Endothelial cell of umbilical vein (primary cell): ENCODE results near the gene DAPK2. TPM values are rescaled to one million over a fixed set of nuclear protein-coding genes. Genes with fewer than 3 reads are reported as not detected.
A peak's percentile ranks its signal among the peaks of the same experiment; 100 is the strongest.

Source experiments
- BruUV-seq: library from RNA; stranded (reverse); fragments of 400-500 nt; replicated peaks from 2 replicates; lab custom pipeline; 2021; lab: Mats Ljungman, UMichigan
- CTCF ChIA-PET: fragments of 300-600, 350-600 bp; sonication (Branson Sonifier 250); formaldehyde crosslinking; loops from one replicate; lab custom pipeline; 2021; ENCODE audit warnings: antibody characterized with exemption, inconsistent platforms; lab: Charles Lee
- POLR2A ChIA-PET: fragments of 300-600, 350-600 bp; sonication (Branson Sonifier 250); formaldehyde crosslinking; loops from one replicate; lab custom pipeline; 2021; ENCODE audit warnings: antibody characterized with exemption, inconsistent platforms; lab: Charles Lee
- DNase-seq: peaks from one replicate; pipeline ENCODE4 v3.0.0-alpha.2; 2011; ENCODE audit warnings: low read depth, low spot score
- FAIRE-seq: peaks from 2 replicates; lab custom pipeline; 2011; peaks lifted over from hg19 to GRCh38; lab: Jason Lieb, UNC
- H2AFZ ChIP-seq: 2 replicates; pipeline ENCODE4 v1.6.0; 2012; ENCODE audit warnings: low read depth, low read length, control low read depth, inconsistent platforms
- H3K27ac ChIP-seq: 2 replicates; pipeline ENCODE4 v1.5.1; 2011; ENCODE audit warnings: low read depth, mild to moderate bottlenecking, control low read depth, low read length, moderate library complexity; ENCODE audit not compliant: insufficient read depth
- H3K27me3 ChIP-seq, 2 experiments: 2 replicates each; pipeline versions ENCODE4 v1.6.0 to v1.6.1; 2011; ENCODE audit warnings: low read length in 2 of 2, mixed read lengths in 1 of 2; ENCODE audit not compliant: control insufficient read depth in 2 of 2, insufficient read depth in 2 of 2
- H3K36me3 ChIP-seq, 2 experiments: 2 replicates in 1 of 2; 3 replicates in 1 of 2; pipeline ENCODE4 v1.5.1; 2011; ENCODE audit warnings: low read length in 2 of 2, mild to moderate bottlenecking in 1 of 2, moderate library complexity in 1 of 2; ENCODE audit not compliant: control insufficient read depth in 2 of 2, insufficient read depth in 2 of 2; ENCODE audit errors: extremely low read depth in 1 of 2
- H3K4me1 ChIP-seq: 3 replicates; pipeline ENCODE4 v1.5.1; 2011; ENCODE audit warnings: mild to moderate bottlenecking, low read length; ENCODE audit not compliant: control insufficient read depth, insufficient read depth; ENCODE audit errors: extremely low read depth
- H3K4me2 ChIP-seq: 2 replicates; pipeline ENCODE4 v1.6.1; 2011; ENCODE audit warnings: low read length, control low read depth, mixed read lengths; ENCODE audit not compliant: insufficient read depth
- H3K4me3 ChIP-seq, 3 experiments: fragments of 200-600 bp in 1 of 3; sonication (generic), shearing (Covaris generic) in 1 of 3; replicated peaks in 1 of 3; 2 replicates each; pipeline ENCODE4 v1.5.1; 2011 to 2016; ENCODE audit warnings: control low read depth in 3 of 3, low read length in 3 of 3, mild to moderate bottlenecking in 2 of 3, inconsistent platforms in 1 of 3, low read depth in 1 of 3, moderate library complexity in 1 of 3; ENCODE audit not compliant: insufficient read depth in 1 of 3
- H3K79me2 ChIP-seq: 2 replicates; pipeline ENCODE4 v1.6.0; 2012; ENCODE audit warnings: low read length, inconsistent platforms; ENCODE audit not compliant: control insufficient read depth, insufficient read depth
- H3K9ac ChIP-seq: replicated peaks from 2 replicates; pipeline ENCODE3; 2011; ENCODE audit warnings: low read length, control low read depth; ENCODE audit not compliant: insufficient read depth; ENCODE audit errors: extremely low read depth
- H3K9me1 ChIP-seq: replicated peaks from 3 replicates; pipeline ENCODE4 v1.6.0; 2011; ENCODE audit warnings: mild to moderate bottlenecking, low read length; ENCODE audit not compliant: control insufficient read depth, insufficient read depth; ENCODE audit errors: extremely low read depth
- H3K9me3 ChIP-seq: replicated peaks from 2 replicates; pipeline ENCODE4 v1.5.1; 2012; ENCODE audit warnings: low read length, inconsistent platforms; ENCODE audit not compliant: control insufficient read depth, insufficient read depth
- H4K20me1 ChIP-seq: replicated peaks from 2 replicates; pipeline ENCODE3; 2011; ENCODE audit warnings: mild to moderate bottlenecking, low read length; ENCODE audit not compliant: control insufficient read depth, insufficient read depth; ENCODE audit errors: extremely low read depth
- EZH2 ChIP-seq: IDR thresholded peaks from 2 replicates; pipeline ENCODE4 v1.6.1; 2012; ENCODE audit warnings: borderline replicate concordance, low read depth, mild to moderate bottlenecking, moderate library complexity, low read length, inconsistent platforms; ENCODE audit not compliant: severe bottlenecking
- FOS ChIP-seq: IDR thresholded peaks from 2 replicates; pipeline ENCODE4 v1.6.1; 2011; ENCODE audit warnings: mild to moderate bottlenecking, low read length, moderate library complexity, borderline replicate concordance; ENCODE audit not compliant: insufficient read depth
- GATA2 ChIP-seq: IDR thresholded peaks from 2 replicates; pipeline ENCODE4 v1.7.0; 2011; ENCODE audit warnings: low read depth, mild to moderate bottlenecking, moderate library complexity, mixed read lengths, low read length; ENCODE audit not compliant: insufficient read length, insufficient read depth
- JUN ChIP-seq: IDR thresholded peaks from 2 replicates; pipeline ENCODE4 v1.6.1; 2011; ENCODE audit warnings: borderline replicate concordance, low read depth; ENCODE audit not compliant: insufficient read length, insufficient read depth
- MYC ChIP-seq: IDR thresholded peaks from one replicate; pipeline ENCODE4 v1.6.1; 2011; ENCODE audit warnings: mild to moderate bottlenecking, low read depth, low read length
- POLR2A ChIP-seq: IDR thresholded peaks from 2 replicates; pipeline ENCODE4 v1.6.1; 2012; ENCODE audit warnings: low read depth, mild to moderate bottlenecking, control low read depth, low read length
- POLR2AphosphoS5 ChIP-seq: IDR thresholded peaks from 2 replicates; pipeline ENCODE4 v1.6.1; 2012; ENCODE audit warnings: low read depth, mild to moderate bottlenecking, control low read depth, low read length, moderate library complexity; ENCODE audit not compliant: insufficient read depth
- dilution Hi-C: fragments of 300-500 bp; cut with MboI; formaldehyde crosslinking; loops from one replicate; pipeline ENCODE4 v1.15.0; 2019; ENCODE audit warnings: low sequenced_read_pairs; ENCODE audit not compliant: extremely low pct_ligation_motif_present
- intact Hi-C: fragments of 100-400 bp; cut with micrococcal nuclease; formaldehyde crosslinking; loops from one replicate; pipeline ENCODE4 v1.10.0; 2022
- microRNA counts: library from miRNA; unstranded; fragments of <30 nt; microRNA quantifications from one replicate; lab custom pipeline; 2016
- microRNA-seq: library from miRNA; unstranded; fragments of <30 nt; microRNA quantifications from one replicate; pipeline ENCODE4 v1.2.0, GENCODE V29; 2021; ENCODE audit warnings: borderline number of aligned reads, borderline replicate concordance
- polyA plus RNA-seq, 4 experiments: library from polyadenylated mRNA; depleted of rRNA in 3 of 4; stranded (reverse) in 3 of 4; unstranded in 1 of 4; fragments of >200 nt; gene quantifications; 2 replicates each; pipeline versions ENCODE4 v1.2.1 to v1.2.3, GENCODE V29; 2011 to 2012; ENCODE audit warnings: missing spikeins in 1 of 4
- small RNA-seq: library from RNA; depleted of rRNA; stranded (forward); fragments of <200 nt; gene quantifications from one replicate; pipeline ENCODE3, GENCODE V24; 2012; ENCODE audit warnings: low replicate concordance, low read depth; ENCODE audit not compliant: insufficient read depth, insufficient read length
- total RNA-seq: library from RNA; stranded (reverse); gene quantifications from 2 replicates; pipeline ENCODE4 v1.2.3, GENCODE V29; 2021
- TF ChIP-seq, protein P1 (sequence below): IDR thresholded peaks from 2 replicates; pipeline ENCODE4 v1.6.1; 2011; ENCODE audit not compliant: insufficient read depth, insufficient read length
- TF ChIP-seq, protein P2 (sequence below), 2 donors: IDR thresholded peaks; 1 replicate in 1 of 2; 2 replicates in 1 of 2; pipeline ENCODE4 v1.5.1; 2011; ENCODE audit warnings: low read length in 2 of 2, mild to moderate bottlenecking in 2 of 2, moderate library complexity in 2 of 2, control low read depth in 1 of 2, inconsistent platforms in 1 of 2, low read depth in 1 of 2; ENCODE audit not compliant: insufficient read depth in 1 of 2; ENCODE audit errors: extremely low read depth in 1 of 2

The DAPK2 gene
- total and polyA plus RNA-seq, 2 donors (not counting 3 experiments of a cell fraction or from before 2014, with no cell fraction given), result 2.8 to 6.7 TPM

DNA sequence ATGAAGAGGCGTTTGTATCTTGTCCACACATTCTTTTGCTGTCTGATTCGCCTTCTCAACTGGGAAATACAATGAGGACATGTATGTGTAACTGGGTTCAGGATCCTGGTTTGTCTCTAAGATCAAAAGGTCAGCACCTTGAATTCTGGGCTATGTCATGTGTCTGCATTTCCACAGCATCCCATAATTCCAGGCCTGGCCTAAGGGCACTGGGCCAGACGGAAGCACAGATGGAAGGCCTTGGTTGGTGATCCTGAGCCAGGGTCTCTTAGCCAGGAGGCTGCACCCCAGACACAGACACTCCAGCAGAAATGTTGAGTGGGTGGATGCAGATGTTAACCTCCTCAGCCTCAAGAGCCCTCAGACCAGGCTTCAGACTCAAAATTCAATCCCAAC is 188.8 kb downstream of the DAPK2 start:
- Histone ChIP-seq H3K4me1 (peaks cover 28% of the 10 kb centered on the region), H3K27me3 (no peaks in the 10 kb centered on the region), H4K20me1 (no peaks in the 10 kb centered on the region), H3K9me1 (no peaks in the 10 kb centered on the region), H3K9me3 (no peaks in the 10 kb centered on the region), H3K4me2 (no peak overlapping the region), H2AFZ (no peak overlapping the region), H3K36me3 (no peaks in the 10 kb centered on the region), H3K27ac (peak overlapping the region; percentile 90), H3K79me2 (no peaks in the 10 kb centered on the region), H3K9ac (peak overlapping the region; percentile 72), H3K4me3 (no peak overlapping the region)
- POLR2A ChIA-PET, result no interaction called here
- CTCF ChIA-PET, result interaction anchor here (0.8 to 2.1 kb wide), 4 partner anchors 9 to 105 kb away, joined by 3 to 20 read pairs (median 4); no protein-coding TSS in a partner anchor
- DNase-seq (no peak), FAIRE-seq (no peak)
- no peak for TF ChIP-seq POLR2A
- TF ChIP-seq EZH2, result no peak
- no peak for TF ChIP-seq MYC
- TF ChIP-seq, protein P1, sequence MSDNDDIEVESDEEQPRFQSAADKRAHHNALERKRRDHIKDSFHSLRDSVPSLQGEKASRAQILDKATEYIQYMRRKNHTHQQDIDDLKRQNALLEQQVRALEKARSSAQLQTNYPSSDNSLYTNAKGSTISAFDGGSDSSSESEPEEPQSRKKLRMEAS, result no peak
- TF ChIP-seq, protein P2, sequence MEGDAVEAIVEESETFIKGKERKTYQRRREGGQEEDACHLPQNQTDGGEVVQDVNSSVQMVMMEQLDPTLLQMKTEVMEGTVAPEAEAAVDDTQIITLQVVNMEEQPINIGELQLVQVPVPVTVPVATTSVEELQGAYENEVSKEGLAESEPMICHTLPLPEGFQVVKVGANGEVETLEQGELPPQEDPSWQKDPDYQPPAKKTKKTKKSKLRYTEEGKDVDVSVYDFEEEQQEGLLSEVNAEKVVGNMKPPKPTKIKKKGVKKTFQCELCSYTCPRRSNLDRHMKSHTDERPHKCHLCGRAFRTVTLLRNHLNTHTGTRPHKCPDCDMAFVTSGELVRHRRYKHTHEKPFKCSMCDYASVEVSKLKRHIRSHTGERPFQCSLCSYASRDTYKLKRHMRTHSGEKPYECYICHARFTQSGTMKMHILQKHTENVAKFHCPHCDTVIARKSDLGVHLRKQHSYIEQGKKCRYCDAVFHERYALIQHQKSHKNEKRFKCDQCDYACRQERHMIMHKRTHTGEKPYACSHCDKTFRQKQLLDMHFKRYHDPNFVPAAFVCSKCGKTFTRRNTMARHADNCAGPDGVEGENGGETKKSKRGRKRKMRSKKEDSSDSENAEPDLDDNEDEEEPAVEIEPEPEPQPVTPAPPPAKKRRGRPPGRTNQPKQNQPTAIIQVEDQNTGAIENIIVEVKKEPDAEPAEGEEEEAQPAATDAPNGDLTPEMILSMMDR (IDR thresholded peaks at IDR 0.05; ENCODE audit: extremely low read depth in 1 of 2, insufficient read depth in 1 of 2, low read depth in 1 of 2, low read length in 2 of 2), result no peak
- no peak for TF ChIP-seq POLR2AphosphoS5
- TF ChIP-seq GATA2, result no peak
- no peak for TF ChIP-seq JUN
- TF ChIP-seq FOS, result no peak
- intact Hi-C loops (loop anchor here (1.0 kb wide), 1 partner anchor 82 kb away; no protein-coding TSS in a partner anchor), dilution Hi-C loops (no loop called here)
- BruUV-seq, result TSS peak; percentile 68

MicroRNA genes within 50 kb of the gene (microRNA counts, 767-probe panel; counts per million panel counts)
- microRNA hsa-miR-422a (lab: Ali Mortazavi, UCI), result 723 counts per million, percentile 96 among the panel's probes with 10 or more counts

Small RNAs within 50 kb of the gene (microRNA-seq; reads per million reads assigned to microRNA genes)
- gene MIR422A, result not detected

Small RNAs within 50 kb of the gene (small RNA-seq; reads per million reads assigned to genes)
- gene AC015914.2 (not detected), gene MIR422A (not detected)

Other genes with a start within 250 kb of the DAPK2 start
- gene HERC1, start 212.5 kb downstream of the DAPK2 start, total RNA-seq, result 104 and 109 TPM in 2 replicates
- 49.6 and 54.4 TPM in 2 replicates for gene HERC1, start 212.5 kb downstream of the DAPK2 start, polyA plus RNA-seq
- gene CIAO2A, start 47.4 kb upstream of the DAPK2 start, total RNA-seq, result 55.3 and 59.2 TPM in 2 replicates
- gene CIAO2A, start 47.4 kb upstream of the DAPK2 start, polyA plus RNA-seq, result 31.5 and 37.1 TPM in 2 replicates
- 110 and 113 TPM in 2 replicates for gene SNX1, start 49.5 kb upstream of the DAPK2 start, total RNA-seq
- 52.1 and 56.0 TPM in 2 replicates for gene SNX1, start 49.5 kb upstream of the DAPK2 start, polyA plus RNA-seq
- 0.14 and 0.73 TPM in 2 replicates for gene SNX22, start 105.2 kb upstream of the DAPK2 start, total RNA-seq
- 0.14 and 0.18 TPM in 2 replicates for gene SNX22, start 105.2 kb upstream of the DAPK2 start, polyA plus RNA-seq
- gene PPIB, start 116.5 kb upstream of the DAPK2 start, total RNA-seq, result 818 and 840 TPM in 2 replicates
- gene PPIB, start 116.5 kb upstream of the DAPK2 start, polyA plus RNA-seq, result 1,157 and 1,240 TPM in 2 replicates